ENCODE data around the gene SAP30BP.

The SAP30BP gene

GRCh38 chr17:75652934-75653549 lies 14.1 kb upstream of the SAP30BP start:
- TF ChIP-seq, protein P1, sequence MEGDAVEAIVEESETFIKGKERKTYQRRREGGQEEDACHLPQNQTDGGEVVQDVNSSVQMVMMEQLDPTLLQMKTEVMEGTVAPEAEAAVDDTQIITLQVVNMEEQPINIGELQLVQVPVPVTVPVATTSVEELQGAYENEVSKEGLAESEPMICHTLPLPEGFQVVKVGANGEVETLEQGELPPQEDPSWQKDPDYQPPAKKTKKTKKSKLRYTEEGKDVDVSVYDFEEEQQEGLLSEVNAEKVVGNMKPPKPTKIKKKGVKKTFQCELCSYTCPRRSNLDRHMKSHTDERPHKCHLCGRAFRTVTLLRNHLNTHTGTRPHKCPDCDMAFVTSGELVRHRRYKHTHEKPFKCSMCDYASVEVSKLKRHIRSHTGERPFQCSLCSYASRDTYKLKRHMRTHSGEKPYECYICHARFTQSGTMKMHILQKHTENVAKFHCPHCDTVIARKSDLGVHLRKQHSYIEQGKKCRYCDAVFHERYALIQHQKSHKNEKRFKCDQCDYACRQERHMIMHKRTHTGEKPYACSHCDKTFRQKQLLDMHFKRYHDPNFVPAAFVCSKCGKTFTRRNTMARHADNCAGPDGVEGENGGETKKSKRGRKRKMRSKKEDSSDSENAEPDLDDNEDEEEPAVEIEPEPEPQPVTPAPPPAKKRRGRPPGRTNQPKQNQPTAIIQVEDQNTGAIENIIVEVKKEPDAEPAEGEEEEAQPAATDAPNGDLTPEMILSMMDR (IDR thresholded peaks at IDR 0.05): peak; percentile 62

- TF ChIP-seq, protein P1 (IDR thresholded peaks at IDR 0.05): peak; percentile 30; the same call in 1 of the 2 replicates
Observed at GRCh38 chr17:75654176-75654575, 13.0 kb upstream of the SAP30BP start.

DNA sequence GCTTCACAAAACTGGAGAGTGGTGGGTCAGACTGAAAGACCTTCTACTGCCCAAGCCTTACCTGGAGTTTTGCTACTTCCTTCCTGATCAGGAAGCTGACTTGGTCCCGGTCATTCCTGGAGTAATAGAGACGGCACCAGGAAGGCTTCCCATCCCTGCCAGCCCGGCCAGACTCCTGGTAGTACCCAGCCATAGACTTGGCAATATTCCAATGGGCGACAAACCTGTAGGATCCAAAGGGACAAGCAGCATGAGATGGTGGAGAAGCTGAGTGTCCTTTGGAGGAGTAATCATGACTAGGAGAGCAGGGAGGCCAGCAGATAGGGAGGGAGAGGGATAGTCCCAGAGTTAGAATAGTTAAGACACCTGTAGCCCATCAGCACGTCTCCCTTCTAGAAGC lies 8.9 kb upstream of the SAP30BP start:
- TF ChIP-seq, protein P1 (IDR thresholded peaks at IDR 0.05): no peak

GRCh38 chr17:75661531-75661930 lies 5.6 kb upstream of the SAP30BP start:
- TF ChIP-seq, protein P1 (IDR thresholded peaks at IDR 0.05): no peak

- TF ChIP-seq, protein P1 (IDR thresholded peaks at IDR 0.05): no peak
Observed at GRCh38 chr17:75662511-75662910, 4.6 kb upstream of the SAP30BP start.

- TF ChIP-seq, protein P1 (IDR thresholded peaks at IDR 0.05): no peak
Observed at GRCh38 chr17:75664099-75664549, 3.0 kb upstream of the SAP30BP start.

- TF ChIP-seq, protein P1 (IDR thresholded peaks at IDR 0.05): no peak
Observed at GRCh38 chr17:75665981-75666380, 1.2 kb upstream of the SAP30BP start.

DNA sequence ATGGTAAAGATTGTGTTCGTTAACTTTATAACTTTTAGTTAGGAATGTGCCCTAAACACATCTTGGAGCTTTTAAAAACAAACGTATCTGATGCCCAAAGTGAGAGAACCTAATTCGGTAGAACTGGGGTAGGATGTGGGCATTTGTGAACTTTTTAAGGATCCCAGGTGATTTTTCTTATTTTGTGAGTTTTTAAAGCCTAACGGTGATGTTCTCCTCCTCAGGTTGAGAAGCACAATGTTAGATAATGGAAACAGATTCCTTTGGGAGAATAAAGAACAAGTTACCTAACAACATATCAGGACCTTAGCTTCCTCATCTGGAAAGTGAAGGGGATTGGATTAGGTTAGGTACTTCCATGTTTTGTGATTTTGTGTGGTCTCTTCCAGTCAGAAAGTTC lies 687 bp downstream of the SAP30BP start:
- TF ChIP-seq, protein P1 (IDR thresholded peaks at IDR 0.05): no peak
